ENCODE data around the gene SYDE2.

The SYDE2 gene

GRCh38 chr1:85121744-85122143, 79.1 kb downstream of the SYDE2 start:
- DNase-seq: no peak

GRCh38 chr1:85118751-85119150, 82.1 kb downstream of the SYDE2 start:
- no peak for DNase-seq

- no peak for DNase-seq
These were observed 84.0 kb downstream of the SYDE2 start for GRCh38 chr1:85116856-85117255.

- no peak for DNase-seq
These were observed 84.9 kb downstream of the SYDE2 start for GRCh38 chr1:85115933-85116332.

GRCh38 chr1:85111695-85112094, 89.1 kb downstream of the SYDE2 start:
- no peak for DNase-seq

GRCh38 chr1:85109475-85109874, 91.3 kb downstream of the SYDE2 start:
- peak; percentile 23 to 42 for DNase-seq
